ENCODE measurements around the gene CORO1C.

Gene CORO1C

GRCh38 chr12:108616359-108616758 lies 115.0 kb downstream of the CORO1C start:
- H3K36me3 ChIP-seq (ENCODE audit: control insufficient read depth in 4 of 4, insufficient read depth in 4 of 4, low read length in 3 of 4) = peaks cover 0 to 14% (median 12%) of the 10 kb centered on the region in 4 experiments
- peaks cover 0 to 6% (median 0%) of the 10 kb centered on the region in 5 experiments for H3K9me3 ChIP-seq (ENCODE audit: control extremely low read depth in 1 of 5, control insufficient read depth in 4 of 5, insufficient read depth in 2 of 5, low read depth in 1 of 5, low read length in 4 of 5)
- 100% methylated on average over 2 of the region's 2 CpGs for WGBS (ENCODE audit: insufficient coverage)
- H3K27me3 ChIP-seq (replicated peaks in 2 of 5; ENCODE audit: control insufficient read depth in 4 of 5, insufficient read depth in 5 of 5, low read length in 4 of 5) = no peaks in the 10 kb centered on the region
- no peak overlapping the region for H3K27ac ChIP-seq (ENCODE audit: insufficient read depth in 1 of 2, low read depth in 1 of 2, low read length in 2 of 2, poor library complexity in 1 of 2, severe bottlenecking in 2 of 2)
- CTCF ChIA-PET = interaction anchor here (2.1 to 30.5 kb wide), 11 partner anchors 8 to 188 kb away, joined by 6 to 591 read pairs (median 17); partner anchors contain the start of genes ISCU, SART3 and SELPLG
- no peak for DNase-seq
- peak overlapping the region in 1 of 7 experiments; percentile 7 for H3K4me3 ChIP-seq (ENCODE audit: control insufficient read depth in 1 of 7, extremely low read depth in 1 of 7, insufficient read depth in 4 of 7, low read depth in 2 of 7, low read length in 6 of 7)
- H3K4me1 ChIP-seq (ENCODE audit: control extremely low read depth in 1 of 4, control insufficient read depth in 4 of 4, insufficient read depth in 4 of 4, low read length in 3 of 4) = peaks cover 3 to 40% (median 19%) of the 10 kb centered on the region in 4 experiments
- POLR2A ChIA-PET = interaction anchor here (1.3 kb wide), 1 partner anchor 17 kb away, joined by 4 read pairs; the partner anchor contains the start of gene SELPLG

GRCh38 chr12:108615918-108616317 lies 115.4 kb downstream of the CORO1C start:
- Histone ChIP-seq H3K27ac (ENCODE audit: insufficient read depth in 1 of 2, low read depth in 1 of 2, low read length in 2 of 2, poor library complexity in 1 of 2, severe bottlenecking in 2 of 2) (no peak overlapping the region), H3K36me3 (ENCODE audit: control insufficient read depth in 4 of 4, insufficient read depth in 4 of 4, low read length in 3 of 4) (peaks cover 0 to 10% (median 9%) of the 10 kb centered on the region in 4 experiments), H3K4me3 (ENCODE audit: control insufficient read depth in 1 of 7, extremely low read depth in 1 of 7, insufficient read depth in 4 of 7, low read depth in 2 of 7, low read length in 6 of 7) (no peak overlapping the region), H3K27me3 (replicated peaks in 2 of 5; ENCODE audit: control insufficient read depth in 4 of 5, insufficient read depth in 5 of 5, low read length in 4 of 5) (no peaks in the 10 kb centered on the region), H3K9me3 (ENCODE audit: control extremely low read depth in 1 of 5, control insufficient read depth in 4 of 5, insufficient read depth in 2 of 5, low read depth in 1 of 5, low read length in 4 of 5) (peaks cover 0 to 6% (median 0%) of the 10 kb centered on the region in 5 experiments), H3K4me1 (ENCODE audit: control extremely low read depth in 1 of 4, control insufficient read depth in 4 of 4, insufficient read depth in 4 of 4, low read length in 3 of 4) (peaks cover 3 to 40% (median 19%) of the 10 kb centered on the region in 4 experiments)
- WGBS (ENCODE audit: insufficient coverage) = 100% methylated on average over 1 of the region's 1 CpG
- POLR2A ChIA-PET = no interaction called here
- CTCF ChIA-PET = interaction anchor here (0.7 to 30.5 kb wide), 8 partner anchors 8 to 188 kb away, joined by 3 to 591 read pairs (median 20); partner anchors contain the start of genes ISCU, SART3 and SELPLG
- no peak for DNase-seq

GRCh38 chr12:108614639-108615038 lies 116.7 kb downstream of the CORO1C start:
- H3K4me1 ChIP-seq (ENCODE audit: control extremely low read depth in 1 of 4, control insufficient read depth in 4 of 4, insufficient read depth in 4 of 4, low read length in 3 of 4) = peaks cover 3 to 39% (median 26%) of the 10 kb centered on the region in 4 experiments
- ChIA-PET POLR2A (no interaction called here), CTCF (interaction anchor here (2.1 to 30.5 kb wide), 5 partner anchors 17 to 189 kb away, joined by 6 to 591 read pairs (median 21); partner anchors contain the start of genes ISCU, SART3 and SELPLG)
- H3K9me3 ChIP-seq (ENCODE audit: control extremely low read depth in 1 of 5, control insufficient read depth in 4 of 5, insufficient read depth in 2 of 5, low read depth in 1 of 5, low read length in 4 of 5) = peaks cover 0 to 6% (median 0%) of the 10 kb centered on the region in 5 experiments
- no peak for DNase-seq
- 99% methylated on average over 6 of the region's 6 CpGs for WGBS (ENCODE audit: insufficient coverage)
- no peaks in the 10 kb centered on the region for H3K27me3 ChIP-seq (replicated peaks in 2 of 5; ENCODE audit: control insufficient read depth in 4 of 5, insufficient read depth in 5 of 5, low read length in 4 of 5)
- no peaks in the 10 kb centered on the region for H3K36me3 ChIP-seq (ENCODE audit: control insufficient read depth in 4 of 4, insufficient read depth in 4 of 4, low read length in 3 of 4)
- H3K4me3 ChIP-seq (ENCODE audit: control insufficient read depth in 1 of 7, extremely low read depth in 1 of 7, insufficient read depth in 4 of 7, low read depth in 2 of 7, low read length in 6 of 7) = no peak overlapping the region
- no peak overlapping the region for H3K27ac ChIP-seq (ENCODE audit: insufficient read depth in 1 of 2, low read depth in 1 of 2, low read length in 2 of 2, poor library complexity in 1 of 2, severe bottlenecking in 2 of 2)

GRCh38 chr12:108614041-108614440 lies 117.3 kb downstream of the CORO1C start:
- peaks cover 3 to 43% (median 30%) of the 10 kb centered on the region in 4 experiments for H3K4me1 ChIP-seq (ENCODE audit: control extremely low read depth in 1 of 4, control insufficient read depth in 4 of 4, insufficient read depth in 4 of 4, low read length in 3 of 4)
- H3K4me3 ChIP-seq (ENCODE audit: control insufficient read depth in 1 of 7, extremely low read depth in 1 of 7, insufficient read depth in 4 of 7, low read depth in 2 of 7, low read length in 6 of 7) = no peak overlapping the region
- H3K36me3 ChIP-seq (ENCODE audit: control insufficient read depth in 4 of 4, insufficient read depth in 4 of 4, low read length in 3 of 4) = no peaks in the 10 kb centered on the region
- ChIA-PET POLR2A (no interaction called here), CTCF (interaction anchor here (1.9 to 30.5 kb wide), 4 partner anchors 24 to 190 kb away, joined by 5 to 591 read pairs (median 6); partner anchors contain the start of genes ISCU and SART3)
- H3K27me3 ChIP-seq (replicated peaks in 2 of 5; ENCODE audit: control insufficient read depth in 4 of 5, insufficient read depth in 5 of 5, low read length in 4 of 5) = no peaks in the 10 kb centered on the region
- H3K27ac ChIP-seq (ENCODE audit: insufficient read depth in 1 of 2, low read depth in 1 of 2, low read length in 2 of 2, poor library complexity in 1 of 2, severe bottlenecking in 2 of 2) = no peak overlapping the region
- WGBS (ENCODE audit: insufficient coverage) = 100% methylated on average over 4 of the region's 4 CpGs
- peaks cover 0 to 6% (median 0%) of the 10 kb centered on the region in 5 experiments for H3K9me3 ChIP-seq (ENCODE audit: control extremely low read depth in 1 of 5, control insufficient read depth in 4 of 5, insufficient read depth in 2 of 5, low read depth in 1 of 5, low read length in 4 of 5)
- no peak for DNase-seq

- POLR2A ChIA-PET = no interaction called here
- no peaks in the 10 kb centered on the region for H3K36me3 ChIP-seq (ENCODE audit: control insufficient read depth in 4 of 4, insufficient read depth in 4 of 4, low read length in 3 of 4)
- H3K4me3 ChIP-seq (ENCODE audit: control insufficient read depth in 1 of 7, extremely low read depth in 1 of 7, insufficient read depth in 4 of 7, low read depth in 2 of 7, low read length in 6 of 7) = no peak overlapping the region
- no peaks in the 10 kb centered on the region for H3K27me3 ChIP-seq (replicated peaks in 2 of 5; ENCODE audit: control insufficient read depth in 4 of 5, insufficient read depth in 5 of 5, low read length in 4 of 5)
- H3K9me3 ChIP-seq (ENCODE audit: control extremely low read depth in 1 of 5, control insufficient read depth in 4 of 5, insufficient read depth in 2 of 5, low read depth in 1 of 5, low read length in 4 of 5) = peaks cover 0 to 6% (median 0%) of the 10 kb centered on the region in 5 experiments
- H3K4me1 ChIP-seq (ENCODE audit: control extremely low read depth in 1 of 4, control insufficient read depth in 4 of 4, insufficient read depth in 4 of 4, low read length in 3 of 4) = peaks cover 3 to 40% (median 33%) of the 10 kb centered on the region in 4 experiments
- H3K27ac ChIP-seq (ENCODE audit: insufficient read depth in 1 of 2, low read depth in 1 of 2, low read length in 2 of 2, poor library complexity in 1 of 2, severe bottlenecking in 2 of 2) = no peak overlapping the region
- no peak for DNase-seq
- 88% methylated on average over 6 of the region's 9 CpGs for WGBS (ENCODE audit: insufficient coverage)
- CTCF ChIA-PET = interaction anchor here (1.2 to 30.5 kb wide), 5 partner anchors 9 to 191 kb away, joined by 3 to 591 read pairs (median 5); partner anchors contain the start of genes ISCU and SART3
Measured at GRCh38 chr12:108613548-108613947, 117.8 kb downstream of the CORO1C start.

- 96% methylated on average over 8 of the region's 8 CpGs for WGBS (ENCODE audit: insufficient coverage)
- H3K4me1 ChIP-seq (ENCODE audit: control extremely low read depth in 1 of 4, control insufficient read depth in 4 of 4, insufficient read depth in 4 of 4, low read length in 3 of 4) = peaks cover 3 to 33% (median 30%) of the 10 kb centered on the region in 4 experiments
- H3K27ac ChIP-seq (ENCODE audit: insufficient read depth in 1 of 2, low read depth in 1 of 2, low read length in 2 of 2, poor library complexity in 1 of 2, severe bottlenecking in 2 of 2) = no peak overlapping the region
- CTCF ChIA-PET = interaction anchor here (1.0 to 30.5 kb wide), 7 partner anchors 10 to 191 kb away, joined by 3 to 591 read pairs (median 5); partner anchors contain the start of genes ISCU, SART3 and SELPLG
- POLR2A ChIA-PET = interaction anchor here (0.6 kb wide), 1 partner anchor 1301 kb away, joined by 3 read pairs; no protein-coding TSS in a partner anchor
- H3K36me3 ChIP-seq (ENCODE audit: control insufficient read depth in 4 of 4, insufficient read depth in 4 of 4, low read length in 3 of 4) = no peaks in the 10 kb centered on the region
- no peak for DNase-seq
- no peaks in the 10 kb centered on the region for H3K27me3 ChIP-seq (replicated peaks in 2 of 5; ENCODE audit: control insufficient read depth in 4 of 5, insufficient read depth in 5 of 5, low read length in 4 of 5)
- H3K4me3 ChIP-seq (ENCODE audit: control insufficient read depth in 1 of 7, extremely low read depth in 1 of 7, insufficient read depth in 4 of 7, low read depth in 2 of 7, low read length in 6 of 7) = no peak overlapping the region
- peaks cover 0 to 6% (median 0%) of the 10 kb centered on the region in 5 experiments for H3K9me3 ChIP-seq (ENCODE audit: control extremely low read depth in 1 of 5, control insufficient read depth in 4 of 5, insufficient read depth in 2 of 5, low read depth in 1 of 5, low read length in 4 of 5)
Measured at GRCh38 chr12:108612788-108613282, 118.5 kb downstream of the CORO1C start.
